ENCODE measurements around the gene ANKRD33. TPM values are rescaled to one million over a fixed set of nuclear protein-coding genes. Genes with fewer than 3 reads are reported as not detected.

Gene ANKRD33
- polyA plus RNA-seq, 1 of the 3 experiments (the other 2 are of a cell fraction): not detected

- CTCF ChIA-PET: interaction anchor here (0.8 to 6.0 kb wide), 6 partner anchors 18 to 319 kb away, joined by 3 to 25 read pairs (median 4); no protein-coding TSS in a partner anchor
Observed at GRCh38 chr12:51850965-51851299, 37.0 kb upstream of the ANKRD33 start.

More at GRCh38 chr12:51850965-51851299, 37.0 kb upstream of the ANKRD33 start:
- TF ChIP-seq EZH2phosphoT487 (IDR thresholded peaks at IDR 0.05; ENCODE audit: borderline replicate concordance, low read depth): no peak
- no peak for TF ChIP-seq FOSL2 (IDR thresholded peaks at IDR 0.05; ENCODE audit: borderline replicate concordance, low read depth)
- no peak for TF ChIP-seq EP300 (IDR thresholded peaks at IDR 0.05; ENCODE audit: borderline replicate concordance in 1 of 2, low read depth in 1 of 2, low read length in 1 of 2)
- TF ChIP-seq TCF12 (IDR thresholded peaks at IDR 0.05): no peak
- no peak for TF ChIP-seq FOXM1 (IDR thresholded peaks at IDR 0.05; ENCODE audit: low read depth)
- no peak for TF ChIP-seq NRF1 (IDR thresholded peaks at IDR 0.05; ENCODE audit: low read depth, low read length)
- no peak for TF ChIP-seq MEF2A (IDR thresholded peaks at IDR 0.05; ENCODE audit: borderline replicate concordance, low read depth)
- no peak for TF ChIP-seq SMC3 (IDR thresholded peaks at IDR 0.05; ENCODE audit: low read depth, low read length)
- TF ChIP-seq, protein P1, sequence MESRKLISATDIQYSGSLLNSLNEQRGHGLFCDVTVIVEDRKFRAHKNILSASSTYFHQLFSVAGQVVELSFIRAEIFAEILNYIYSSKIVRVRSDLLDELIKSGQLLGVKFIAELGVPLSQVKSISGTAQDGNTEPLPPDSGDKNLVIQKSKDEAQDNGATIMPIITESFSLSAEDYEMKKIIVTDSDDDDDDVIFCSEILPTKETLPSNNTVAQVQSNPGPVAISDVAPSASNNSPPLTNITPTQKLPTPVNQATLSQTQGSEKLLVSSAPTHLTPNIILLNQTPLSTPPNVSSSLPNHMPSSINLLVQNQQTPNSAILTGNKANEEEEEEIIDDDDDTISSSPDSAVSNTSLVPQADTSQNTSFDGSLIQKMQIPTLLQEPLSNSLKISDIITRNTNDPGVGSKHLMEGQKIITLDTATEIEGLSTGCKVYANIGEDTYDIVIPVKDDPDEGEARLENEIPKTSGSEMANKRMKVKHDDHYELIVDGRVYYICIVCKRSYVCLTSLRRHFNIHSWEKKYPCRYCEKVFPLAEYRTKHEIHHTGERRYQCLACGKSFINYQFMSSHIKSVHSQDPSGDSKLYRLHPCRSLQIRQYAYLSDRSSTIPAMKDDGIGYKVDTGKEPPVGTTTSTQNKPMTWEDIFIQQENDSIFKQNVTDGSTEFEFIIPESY (IDR thresholded peaks at IDR 0.05; ENCODE audit: borderline replicate concordance, low read depth): no peak
- TF ChIP-seq RFX5 (IDR thresholded peaks at IDR 0.05; ENCODE audit: low read length): no peak
- no peak for TF ChIP-seq MXI1 (IDR thresholded peaks at IDR 0.05; ENCODE audit: low read depth, low read length)
- TF ChIP-seq ELF1 (IDR thresholded peaks at IDR 0.05): no peak
- TF ChIP-seq, protein P2, sequence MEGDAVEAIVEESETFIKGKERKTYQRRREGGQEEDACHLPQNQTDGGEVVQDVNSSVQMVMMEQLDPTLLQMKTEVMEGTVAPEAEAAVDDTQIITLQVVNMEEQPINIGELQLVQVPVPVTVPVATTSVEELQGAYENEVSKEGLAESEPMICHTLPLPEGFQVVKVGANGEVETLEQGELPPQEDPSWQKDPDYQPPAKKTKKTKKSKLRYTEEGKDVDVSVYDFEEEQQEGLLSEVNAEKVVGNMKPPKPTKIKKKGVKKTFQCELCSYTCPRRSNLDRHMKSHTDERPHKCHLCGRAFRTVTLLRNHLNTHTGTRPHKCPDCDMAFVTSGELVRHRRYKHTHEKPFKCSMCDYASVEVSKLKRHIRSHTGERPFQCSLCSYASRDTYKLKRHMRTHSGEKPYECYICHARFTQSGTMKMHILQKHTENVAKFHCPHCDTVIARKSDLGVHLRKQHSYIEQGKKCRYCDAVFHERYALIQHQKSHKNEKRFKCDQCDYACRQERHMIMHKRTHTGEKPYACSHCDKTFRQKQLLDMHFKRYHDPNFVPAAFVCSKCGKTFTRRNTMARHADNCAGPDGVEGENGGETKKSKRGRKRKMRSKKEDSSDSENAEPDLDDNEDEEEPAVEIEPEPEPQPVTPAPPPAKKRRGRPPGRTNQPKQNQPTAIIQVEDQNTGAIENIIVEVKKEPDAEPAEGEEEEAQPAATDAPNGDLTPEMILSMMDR (IDR thresholded peaks at IDR 0.05): no peak
- no peak for TF ChIP-seq GATA2 (CRISPR knock-in tag; IDR thresholded peaks at IDR 0.05)
- no peak for TF ChIP-seq JUND (IDR thresholded peaks at IDR 0.05)
- TF ChIP-seq IRF3 (IDR thresholded peaks at IDR 0.05; ENCODE audit: low read depth, low read length): no peak
- TF ChIP-seq CHD2 (IDR thresholded peaks at IDR 0.05; ENCODE audit: low read length, partially characterized antibody): no peak
- H3K36me3 ChIP-seq (replicated peaks in 1 of 2; ENCODE audit: control insufficient read depth in 1 of 2, insufficient read depth in 2 of 2, low read length in 1 of 2): no peaks in the 10 kb centered on the region
- H3K9ac ChIP-seq: no peak overlapping the region
- H3K4me3 ChIP-seq (ENCODE audit: low read depth in 2 of 2, low read length in 1 of 2): no peak overlapping the region
- H3F3A ChIP-seq (replicated peaks; ENCODE audit: insufficient read depth): no peaks in the 10 kb centered on the region
- H3K9me2 ChIP-seq: no peaks in the 10 kb centered on the region
- no peak overlapping the region for H3K27ac ChIP-seq (ENCODE audit: low read depth in 2 of 2, low read length in 1 of 2)
- H3K4me1 ChIP-seq (ENCODE audit: control insufficient read depth in 1 of 2, insufficient read depth in 2 of 2, low read depth in 1 of 2, low read length in 1 of 2): peaks cover 0 to 28% of the 10 kb centered on the region in 2 experiments; a peak in 1 of 4 replicates
- no peaks in the 10 kb centered on the region for H3K9me3 ChIP-seq
- WGBS (ENCODE audit: low lambda C conversion rate): 89% methylated on average over 4 of the region's 4 CpGs
- no peak overlapping the region for H3K4me2 ChIP-seq
- H4K20me1 ChIP-seq (ENCODE audit: insufficient read depth): no peaks in the 10 kb centered on the region
- POLR2A ChIA-PET: no interaction called here
- H3K79me2 ChIP-seq (ENCODE audit: insufficient read depth): no peaks in the 10 kb centered on the region
- no peak overlapping the region for H2AFZ ChIP-seq (ENCODE audit: low read depth)
- no peaks in the 10 kb centered on the region for H3K27me3 ChIP-seq (ENCODE audit: insufficient read depth)
- DNase-seq: no peak

Data from SK-N-SH (cell line).